WTC11 (cell line): ENCODE results near the gene ZSWIM6. TPM values are rescaled to one million over a fixed set of nuclear protein-coding genes. Genes with fewer than 3 reads are reported as not detected.

Experiments used
- ATAC-seq: fragments of 200-7000 bp; cut with Tn5 transposase; 2 replicates; pipeline ENCODE4 v1.10.0; 2021; ENCODE audit warnings: mild to moderate bottlenecking, moderate library complexity
- CTCF ChIA-PET: fragments of 300-600 bp; sonication (Branson Sonifier 250); formaldehyde crosslinking; loops from one replicate; lab custom pipeline; 2021; ENCODE audit warnings: antibody characterized with exemption; lab: Charles Lee
- POLR2A ChIA-PET: fragments of 350-600 bp; sonication (Branson Sonifier 250); formaldehyde crosslinking; loops from one replicate; lab custom pipeline; 2021; ENCODE audit warnings: antibody characterized with exemption; lab: Charles Lee
- DNase-seq: peaks from one replicate; pipeline ENCODE4 v3.0.0; 2021; ENCODE audit warnings: low spot score
- H3K27ac Mint-ChIP-seq: 2 replicates; pipeline ENCODE4 v1.8.0; 2021; ENCODE audit warnings: mixed read lengths
- H3K27me3 Mint-ChIP-seq: 2 replicates; pipeline ENCODE4 v1.8.0; 2021; ENCODE audit warnings: low read depth, mild to moderate bottlenecking, moderate library complexity, mixed read lengths
- H3K36me3 Mint-ChIP-seq: 2 replicates; pipeline ENCODE4 v1.8.0; 2021; ENCODE audit warnings: mixed read lengths
- H3K4me1 Mint-ChIP-seq: 2 replicates; pipeline ENCODE4 v1.8.0; 2022; ENCODE audit warnings: mixed read lengths
- H3K4me3 Mint-ChIP-seq: 2 replicates; pipeline ENCODE4 v1.8.0; 2021; ENCODE audit warnings: mild to moderate bottlenecking, moderate library complexity, mixed read lengths
- H3K9me3 Mint-ChIP-seq: 2 replicates; pipeline ENCODE4 v1.8.0; 2021; ENCODE audit warnings: mixed read lengths
- AFF4 ChIP-seq: sonication (generic); formaldehyde crosslinking; IDR thresholded peaks from 2 replicates; pipeline ENCODE4 v1.8.1; 2023; ENCODE audit warnings: mild to moderate bottlenecking, missing genetic modification reagents, borderline replicate concordance
- E2F4 ChIP-seq: sonication (generic); formaldehyde crosslinking; IDR thresholded peaks from 2 replicates; pipeline ENCODE4 v1.8.1; 2022; ENCODE audit warnings: low read depth, mild to moderate bottlenecking, moderate library complexity, missing genetic modification reagents, borderline replicate concordance
- ELF4 ChIP-seq: sonication (generic); formaldehyde crosslinking; IDR thresholded peaks from 2 replicates; pipeline ENCODE4 v1.8.1; 2022; ENCODE audit warnings: low read depth, mild to moderate bottlenecking, moderate library complexity, missing genetic modification reagents
- ESRRA ChIP-seq: sonication (generic); formaldehyde crosslinking; IDR thresholded peaks from 2 replicates; pipeline ENCODE4 v1.8.1; 2022; ENCODE audit warnings: mild to moderate bottlenecking, missing genetic modification reagents, borderline replicate concordance
- FOXP1 ChIP-seq: sonication (generic); formaldehyde crosslinking; IDR thresholded peaks from 2 replicates; pipeline ENCODE4 v1.8.0; 2022; ENCODE audit warnings: missing genetic modification reagents, mild to moderate bottlenecking, moderate library complexity, borderline replicate concordance
- GABPB1 ChIP-seq: sonication (generic); formaldehyde crosslinking; IDR thresholded peaks from 2 replicates; pipeline ENCODE4 v1.8.1; 2023; ENCODE audit warnings: mild to moderate bottlenecking, missing genetic modification reagents
- HMGA2 ChIP-seq: fragments of 250-450 bp; sonication (Bioruptor Pico); IDR thresholded peaks from 2 replicates; pipeline ENCODE4 v1.4.0; 2021; ENCODE audit warnings: mild to moderate bottlenecking, moderate library complexity
- MXD4 ChIP-seq: fragments of 250-450 bp; sonication (Bioruptor Pico); IDR thresholded peaks from 2 replicates; pipeline ENCODE4 v1.8.0; 2021; ENCODE audit warnings: mild to moderate bottlenecking, moderate library complexity, borderline replicate concordance
- PREB ChIP-seq: sonication (generic); formaldehyde crosslinking; IDR thresholded peaks from 2 replicates; pipeline ENCODE4 v1.8.1; 2022; ENCODE audit warnings: mild to moderate bottlenecking, missing genetic modification reagents, moderate library complexity, borderline replicate concordance
- RELA ChIP-seq: sonication (generic); formaldehyde crosslinking; IDR thresholded peaks from 2 replicates; pipeline ENCODE4 v1.8.1; 2022; ENCODE audit warnings: missing genetic modification reagents, mild to moderate bottlenecking, borderline replicate concordance
- SOX15 ChIP-seq: fragments of 250-450 bp; sonication (Bioruptor Pico); IDR thresholded peaks from 2 replicates; pipeline ENCODE4 v1.9.0; 2021; ENCODE audit warnings: mild to moderate bottlenecking
- total RNA-seq: library from RNA; stranded (reverse); gene quantifications from 3 replicates; pipeline ENCODE4 v1.2.3, GENCODE V29; 2021
- TF ChIP-seq, protein P1 (sequence below): fragments of 200-600 bp; IDR thresholded peaks from 2 replicates; pipeline ENCODE4 v1.8.0; 2022; ENCODE audit warnings: antibody characterized with exemption
- TF ChIP-seq, protein P2 (sequence below): sonication (generic); formaldehyde crosslinking; IDR thresholded peaks from 2 replicates; pipeline ENCODE4 v1.8.0; 2023; ENCODE audit warnings: missing genetic modification reagents, mild to moderate bottlenecking, borderline replicate concordance
- TF ChIP-seq, protein P3 (sequence below): sonication (generic); formaldehyde crosslinking; IDR thresholded peaks from 2 replicates; pipeline ENCODE4 v1.8.0; 2023; ENCODE audit warnings: missing genetic modification reagents

Gene ZSWIM6
- total RNA-seq, 1 experiment from 2014 or later = 12.5 TPM

DNA sequence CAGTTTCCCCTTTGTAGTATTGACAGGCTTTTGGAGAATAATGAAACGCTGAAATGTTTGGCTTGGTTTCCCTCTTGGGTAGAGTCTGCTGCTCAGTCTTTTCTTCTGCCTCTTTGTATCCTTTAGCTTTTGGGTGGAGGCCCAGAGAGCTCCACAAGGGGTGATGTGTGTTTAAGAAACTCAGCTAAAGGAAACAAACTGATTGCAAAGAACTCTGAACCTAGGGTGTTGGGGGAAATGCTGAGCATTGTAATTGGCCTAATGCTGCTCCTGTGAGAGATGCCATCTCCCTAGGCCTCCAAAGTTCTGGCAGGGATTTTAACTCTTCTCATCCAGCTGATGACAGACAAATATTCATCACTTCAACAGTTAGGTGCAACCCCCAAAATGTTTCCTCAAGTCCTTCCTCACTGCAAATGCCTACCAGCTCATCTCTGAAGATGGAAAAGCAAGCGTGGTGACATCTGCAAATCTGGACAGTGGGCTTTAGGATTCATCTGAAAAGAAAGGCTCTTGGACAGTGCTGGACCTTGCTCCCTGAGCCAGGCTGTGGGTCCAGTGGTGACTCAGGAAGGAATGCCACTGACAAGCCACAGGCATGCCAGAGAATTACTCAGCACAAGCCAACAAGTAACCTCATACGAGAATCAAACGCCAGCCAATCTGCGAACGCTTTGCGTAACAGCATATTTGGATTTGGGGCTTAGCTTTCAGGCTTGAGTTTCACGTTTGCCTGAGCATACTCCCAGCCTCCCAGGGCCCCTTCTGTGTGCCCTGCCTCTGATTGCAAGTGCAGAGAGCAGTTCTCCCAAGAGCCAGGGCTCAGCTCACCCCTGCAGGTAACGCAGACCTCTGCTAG, 30.5 kb upstream of the ZSWIM6 start:
- no peak overlapping the region for H3K27ac Mint-ChIP-seq

DNA sequence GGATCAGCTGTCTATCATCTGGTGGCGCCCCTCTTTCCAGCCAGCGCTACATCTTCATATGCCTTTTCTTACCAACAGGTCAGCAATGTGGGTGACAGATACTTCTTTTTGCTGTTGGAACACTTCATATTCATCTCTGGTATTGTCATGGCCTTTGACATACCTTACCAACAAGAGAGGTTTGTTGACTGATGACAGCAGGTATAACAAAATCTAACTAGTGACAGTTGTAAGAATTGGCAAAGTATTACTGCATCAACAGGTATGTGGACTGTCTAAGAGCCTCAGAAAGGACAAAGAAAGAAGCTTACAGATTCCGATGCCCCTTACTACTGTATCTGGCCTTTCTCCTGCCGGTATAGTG, 29.9 kb upstream of the ZSWIM6 start:
- DNase-seq = no peak
- Mint-ChIP-seq H3K9me3 (no peaks in the 10 kb centered on the region), H3K27ac (no peak overlapping the region), H3K4me3 (no peak overlapping the region), H3K27me3 (peaks cover 5% of the 10 kb centered on the region; the same call in 1 of the 2 replicates), H3K4me1 (peaks cover 34% of the 10 kb centered on the region), H3K36me3 (no peaks in the 10 kb centered on the region)
- no peak for ATAC-seq
- ChIA-PET POLR2A (interaction anchor here (0.6 kb wide), 1 partner anchor 603 kb away, joined by 5 read pairs; no protein-coding TSS in a partner anchor), CTCF (no interaction called here)
- TF ChIP-seq, protein P1, sequence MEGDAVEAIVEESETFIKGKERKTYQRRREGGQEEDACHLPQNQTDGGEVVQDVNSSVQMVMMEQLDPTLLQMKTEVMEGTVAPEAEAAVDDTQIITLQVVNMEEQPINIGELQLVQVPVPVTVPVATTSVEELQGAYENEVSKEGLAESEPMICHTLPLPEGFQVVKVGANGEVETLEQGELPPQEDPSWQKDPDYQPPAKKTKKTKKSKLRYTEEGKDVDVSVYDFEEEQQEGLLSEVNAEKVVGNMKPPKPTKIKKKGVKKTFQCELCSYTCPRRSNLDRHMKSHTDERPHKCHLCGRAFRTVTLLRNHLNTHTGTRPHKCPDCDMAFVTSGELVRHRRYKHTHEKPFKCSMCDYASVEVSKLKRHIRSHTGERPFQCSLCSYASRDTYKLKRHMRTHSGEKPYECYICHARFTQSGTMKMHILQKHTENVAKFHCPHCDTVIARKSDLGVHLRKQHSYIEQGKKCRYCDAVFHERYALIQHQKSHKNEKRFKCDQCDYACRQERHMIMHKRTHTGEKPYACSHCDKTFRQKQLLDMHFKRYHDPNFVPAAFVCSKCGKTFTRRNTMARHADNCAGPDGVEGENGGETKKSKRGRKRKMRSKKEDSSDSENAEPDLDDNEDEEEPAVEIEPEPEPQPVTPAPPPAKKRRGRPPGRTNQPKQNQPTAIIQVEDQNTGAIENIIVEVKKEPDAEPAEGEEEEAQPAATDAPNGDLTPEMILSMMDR = no peak
- TF ChIP-seq GABPB1 (CRISPR knock-in tag) (no peak), MXD4 (CRISPR knock-in tag) (no peak), PREB (no peak), FOXP1 (no peak), HMGA2 (CRISPR knock-in tag) (no peak), SOX15 (CRISPR knock-in tag) (no peak), RELA (no peak), E2F4 (CRISPR knock-in tag) (no peak), AFF4 (no peak)
- TF ChIP-seq, protein P2, sequence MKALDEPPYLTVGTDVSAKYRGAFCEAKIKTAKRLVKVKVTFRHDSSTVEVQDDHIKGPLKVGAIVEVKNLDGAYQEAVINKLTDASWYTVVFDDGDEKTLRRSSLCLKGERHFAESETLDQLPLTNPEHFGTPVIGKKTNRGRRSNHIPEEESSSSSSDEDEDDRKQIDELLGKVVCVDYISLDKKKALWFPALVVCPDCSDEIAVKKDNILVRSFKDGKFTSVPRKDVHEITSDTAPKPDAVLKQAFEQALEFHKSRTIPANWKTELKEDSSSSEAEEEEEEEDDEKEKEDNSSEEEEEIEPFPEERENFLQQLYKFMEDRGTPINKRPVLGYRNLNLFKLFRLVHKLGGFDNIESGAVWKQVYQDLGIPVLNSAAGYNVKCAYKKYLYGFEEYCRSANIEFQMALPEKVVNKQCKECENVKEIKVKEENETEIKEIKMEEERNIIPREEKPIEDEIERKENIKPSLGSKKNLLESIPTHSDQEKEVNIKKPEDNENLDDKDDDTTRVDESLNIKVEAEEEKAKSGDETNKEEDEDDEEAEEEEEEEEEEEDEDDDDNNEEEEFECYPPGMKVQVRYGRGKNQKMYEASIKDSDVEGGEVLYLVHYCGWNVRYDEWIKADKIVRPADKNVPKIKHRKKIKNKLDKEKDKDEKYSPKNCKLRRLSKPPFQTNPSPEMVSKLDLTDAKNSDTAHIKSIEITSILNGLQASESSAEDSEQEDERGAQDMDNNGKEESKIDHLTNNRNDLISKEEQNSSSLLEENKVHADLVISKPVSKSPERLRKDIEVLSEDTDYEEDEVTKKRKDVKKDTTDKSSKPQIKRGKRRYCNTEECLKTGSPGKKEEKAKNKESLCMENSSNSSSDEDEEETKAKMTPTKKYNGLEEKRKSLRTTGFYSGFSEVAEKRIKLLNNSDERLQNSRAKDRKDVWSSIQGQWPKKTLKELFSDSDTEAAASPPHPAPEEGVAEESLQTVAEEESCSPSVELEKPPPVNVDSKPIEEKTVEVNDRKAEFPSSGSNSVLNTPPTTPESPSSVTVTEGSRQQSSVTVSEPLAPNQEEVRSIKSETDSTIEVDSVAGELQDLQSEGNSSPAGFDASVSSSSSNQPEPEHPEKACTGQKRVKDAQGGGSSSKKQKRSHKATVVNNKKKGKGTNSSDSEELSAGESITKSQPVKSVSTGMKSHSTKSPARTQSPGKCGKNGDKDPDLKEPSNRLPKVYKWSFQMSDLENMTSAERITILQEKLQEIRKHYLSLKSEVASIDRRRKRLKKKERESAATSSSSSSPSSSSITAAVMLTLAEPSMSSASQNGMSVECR (CRISPR knock-in tag) = no peak
- TF ChIP-seq, protein P3, sequence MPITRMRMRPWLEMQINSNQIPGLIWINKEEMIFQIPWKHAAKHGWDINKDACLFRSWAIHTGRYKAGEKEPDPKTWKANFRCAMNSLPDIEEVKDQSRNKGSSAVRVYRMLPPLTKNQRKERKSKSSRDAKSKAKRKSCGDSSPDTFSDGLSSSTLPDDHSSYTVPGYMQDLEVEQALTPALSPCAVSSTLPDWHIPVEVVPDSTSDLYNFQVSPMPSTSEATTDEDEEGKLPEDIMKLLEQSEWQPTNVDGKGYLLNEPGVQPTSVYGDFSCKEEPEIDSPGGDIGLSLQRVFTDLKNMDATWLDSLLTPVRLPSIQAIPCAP (CRISPR knock-in tag) = no peak

More for the DNA sequence above, 30.5 kb upstream of the ZSWIM6 start:
- H3K9me3 Mint-ChIP-seq = no peaks in the 10 kb centered on the region
- peak; percentile 40; the same call in 1 of the 2 replicates for ATAC-seq
- no peak for DNase-seq
- POLR2A ChIA-PET = interaction anchor here (0.6 kb wide), 1 partner anchor 603 kb away, joined by 5 read pairs; no protein-coding TSS in a partner anchor
- CTCF ChIA-PET = interaction anchor here (3.0 kb wide), 1 partner anchor 29 kb away, joined by 8 read pairs; no protein-coding TSS in a partner anchor
- TF ChIP-seq ESRRA = no peak
- no peak for TF ChIP-seq ELF4
- TF ChIP-seq GABPB1 (CRISPR knock-in tag) = peak; percentile 75
- no peaks in the 10 kb centered on the region for H3K36me3 Mint-ChIP-seq
- H3K4me3 Mint-ChIP-seq = no peak overlapping the region
- H3K27me3 Mint-ChIP-seq = peaks cover 1% of the 10 kb centered on the region; the same call in 1 of the 2 replicates
- H3K4me1 Mint-ChIP-seq = peaks cover 30% of the 10 kb centered on the region
